Fibroblast of skin of left quadriceps (primary cell): Measurements from ENCODE around the gene PPM1F.

Experiments used
- DNase-seq, 2 experiments: peaks; one replicate each; pipeline ENCODE4 v3.0.0-alpha.2; 2013; ENCODE audit warnings: low read depth in 2 of 2

The PPM1F gene

DNA sequence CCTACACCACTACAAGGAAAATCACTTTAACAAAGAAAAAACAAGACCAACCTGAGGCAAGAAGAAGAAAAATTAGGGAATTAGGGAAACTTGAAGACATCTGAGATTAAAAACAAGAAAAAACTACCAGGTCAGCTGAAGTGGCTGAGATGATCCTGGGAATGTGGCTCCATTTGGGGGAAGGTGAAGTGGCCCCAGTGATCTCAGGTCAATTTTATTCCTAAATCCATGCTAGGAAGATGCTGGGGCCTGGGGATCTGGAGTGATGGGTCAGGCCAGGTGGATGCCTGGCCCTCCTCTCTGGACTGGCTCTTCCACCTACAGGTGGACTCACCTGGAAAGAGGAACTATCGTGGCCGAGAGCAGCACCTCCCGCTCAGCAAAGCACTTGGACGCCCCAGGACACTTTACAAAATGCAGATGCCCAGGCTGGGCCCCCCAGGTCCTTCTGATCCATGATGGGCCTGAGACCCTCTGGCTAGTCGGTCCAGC is 23.3 kb upstream of the PPM1F start:
- DNase-seq = no peak

GRCh38 chr22:21975273-21975672 is 22.6 kb upstream of the PPM1F start:
- DNase-seq = no peak

DNA sequence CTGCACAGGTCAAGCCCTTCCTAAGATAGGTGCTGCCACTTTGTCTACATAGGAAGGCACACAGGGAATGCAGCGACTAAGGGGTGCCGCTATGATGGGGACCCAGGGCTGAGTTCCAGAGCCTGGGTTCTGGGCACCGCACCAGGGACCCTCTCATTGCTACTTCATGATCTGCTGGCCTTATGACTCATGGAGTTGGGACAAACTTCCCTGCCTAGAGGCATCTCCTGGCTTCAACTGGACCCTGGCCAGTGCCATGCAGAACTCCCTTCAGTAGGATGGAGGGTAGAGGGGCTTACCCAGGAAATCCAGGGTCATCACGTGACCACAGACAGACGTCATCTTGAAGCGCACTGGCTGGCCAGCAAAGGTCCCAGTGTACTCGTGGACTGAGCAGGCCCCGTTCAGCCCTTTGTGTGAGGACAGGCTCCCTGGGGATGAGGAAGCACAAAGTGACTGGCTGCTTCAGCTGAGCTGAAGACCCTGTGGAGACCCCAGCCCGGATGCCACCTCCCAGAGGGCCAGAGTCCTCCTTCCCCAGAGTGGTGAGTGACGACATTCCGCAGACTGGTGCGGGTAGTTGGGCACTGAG is 21.5 kb upstream of the PPM1F start:
- no peak for DNase-seq

- DNase-seq = no peak
These were observed 20.2 kb upstream of the PPM1F start for GRCh38 chr22:21972806-21973205.

- no peak for DNase-seq
These were observed 19.7 kb upstream of the PPM1F start for GRCh38 chr22:21972293-21972779.

DNA sequence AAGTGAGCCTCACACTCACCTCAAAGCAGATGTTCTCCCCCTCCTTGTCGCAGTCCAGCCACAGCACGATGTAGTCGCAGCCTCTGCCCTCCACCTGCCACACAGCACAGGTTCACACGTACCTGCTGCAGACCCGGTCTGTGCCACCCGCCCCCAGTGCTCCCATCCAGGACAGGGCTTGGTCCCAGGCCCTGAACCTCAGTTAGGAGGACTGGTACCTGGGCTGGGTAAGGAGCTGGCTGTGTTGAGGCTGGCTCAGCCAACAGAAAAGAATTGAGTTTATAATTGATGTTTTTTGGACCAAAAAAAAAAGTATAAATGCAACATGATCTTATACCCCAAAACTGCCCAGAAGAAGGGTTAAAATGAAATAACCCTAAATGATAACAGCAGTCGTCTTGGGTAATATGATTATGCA is 19.2 kb upstream of the PPM1F start:
- DNase-seq = no peak

- no peak for DNase-seq
These were observed 18.4 kb upstream of the PPM1F start for GRCh38 chr22:21970800-21971617.

- DNase-seq = no peak
These were observed 17.6 kb upstream of the PPM1F start for GRCh38 chr22:21970037-21970799.

GRCh38 chr22:21968452-21969129 is 15.9 kb upstream of the PPM1F start:
- no peak for DNase-seq

GRCh38 chr22:21967693-21968271 is 15.1 kb upstream of the PPM1F start:
- DNase-seq = no peak

GRCh38 chr22:21966643-21967516 is 14.2 kb upstream of the PPM1F start:
- no peak for DNase-seq

GRCh38 chr22:21965762-21966288 is 13.2 kb upstream of the PPM1F start:
- DNase-seq = no peak

DNA sequence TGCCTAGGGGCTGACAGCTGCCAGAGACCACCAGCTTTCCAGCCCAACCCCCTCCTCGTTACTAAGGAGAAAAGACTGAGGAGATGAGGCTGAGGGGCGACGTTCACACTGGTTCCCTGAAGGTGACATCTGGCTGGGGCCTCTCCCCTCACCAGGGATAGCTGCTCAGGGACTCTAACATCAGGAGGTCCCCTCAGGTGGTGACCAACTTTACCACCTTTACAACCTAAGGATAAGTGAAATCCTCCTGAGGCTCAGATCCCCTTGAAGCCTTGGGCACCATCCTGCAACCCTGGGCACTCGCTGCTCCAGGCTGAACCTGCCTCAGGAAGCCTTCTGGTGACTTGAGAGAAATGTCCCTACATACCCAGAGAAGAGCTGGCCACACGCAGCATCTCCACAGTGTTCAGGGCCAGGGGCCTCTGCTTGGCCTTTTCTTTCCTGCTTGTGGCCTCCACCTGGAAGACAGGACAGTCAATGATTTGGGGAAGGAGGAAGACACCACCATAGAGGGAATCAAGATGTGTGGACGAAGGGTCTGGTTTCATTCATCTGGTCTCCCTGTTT is 12.4 kb upstream of the PPM1F start:
- no peak for DNase-seq

- no peak for DNase-seq
These were observed 11.6 kb upstream of the PPM1F start for GRCh38 chr22:21964234-21964633.

GRCh38 chr22:21963790-21964211 is 11.2 kb upstream of the PPM1F start:
- no peak for DNase-seq

- no peak for DNase-seq
These were observed 10.6 kb upstream of the PPM1F start for GRCh38 chr22:21963286-21963685.

DNA sequence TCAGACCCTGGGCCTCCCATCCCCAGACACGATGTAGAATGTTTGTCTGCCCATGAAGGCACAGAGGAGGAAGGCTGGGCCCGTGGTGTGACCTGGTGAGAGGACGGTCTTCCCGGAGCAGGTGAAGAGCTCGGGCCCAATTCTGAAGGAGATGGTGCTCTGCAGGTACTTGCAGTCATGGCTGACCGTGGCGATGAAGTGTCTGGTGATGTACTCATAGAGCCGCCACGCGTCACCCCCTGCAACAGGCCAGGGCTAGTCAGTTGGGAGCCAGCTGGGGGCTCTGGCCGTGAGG is 10.0 kb upstream of the PPM1F start:
- no peak for DNase-seq

DNA sequence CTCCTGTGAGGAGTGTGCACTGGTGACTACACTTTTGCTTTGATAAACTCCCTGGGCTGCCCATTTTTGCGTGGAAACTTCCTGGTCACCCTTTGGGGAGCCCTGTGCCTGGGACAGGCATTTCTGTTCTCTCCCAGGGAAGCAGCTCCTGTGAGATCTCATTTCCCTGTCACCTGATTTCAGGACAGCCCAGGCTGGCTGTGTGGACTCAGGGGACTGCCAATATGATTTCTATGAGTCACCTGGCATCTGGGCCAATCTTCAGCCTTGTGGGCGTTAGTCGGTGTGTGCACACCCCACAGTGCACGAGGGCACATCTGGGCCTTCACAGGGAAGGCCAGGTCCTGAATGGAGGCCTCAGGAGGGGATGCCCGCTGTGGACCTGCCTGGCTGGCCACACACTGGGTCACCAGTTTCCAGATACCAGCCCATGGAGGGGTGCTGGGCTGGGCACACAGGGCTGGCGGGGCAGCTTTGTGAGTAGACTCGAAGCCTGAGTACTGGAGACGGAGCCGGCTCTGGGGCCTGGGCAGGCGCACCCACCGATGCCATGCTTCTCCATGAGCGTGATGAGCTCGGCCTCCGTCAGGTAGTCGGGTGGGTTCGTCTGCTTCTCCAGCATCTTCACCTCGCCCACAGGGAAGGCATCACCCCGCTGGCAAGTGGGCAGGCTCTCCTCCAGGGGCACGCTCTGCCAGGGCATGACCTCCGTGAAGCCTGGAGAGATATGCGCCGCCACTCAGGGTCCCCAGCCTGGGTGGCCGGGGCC is 9.4 kb upstream of the PPM1F start:
- no peak for DNase-seq

DNA sequence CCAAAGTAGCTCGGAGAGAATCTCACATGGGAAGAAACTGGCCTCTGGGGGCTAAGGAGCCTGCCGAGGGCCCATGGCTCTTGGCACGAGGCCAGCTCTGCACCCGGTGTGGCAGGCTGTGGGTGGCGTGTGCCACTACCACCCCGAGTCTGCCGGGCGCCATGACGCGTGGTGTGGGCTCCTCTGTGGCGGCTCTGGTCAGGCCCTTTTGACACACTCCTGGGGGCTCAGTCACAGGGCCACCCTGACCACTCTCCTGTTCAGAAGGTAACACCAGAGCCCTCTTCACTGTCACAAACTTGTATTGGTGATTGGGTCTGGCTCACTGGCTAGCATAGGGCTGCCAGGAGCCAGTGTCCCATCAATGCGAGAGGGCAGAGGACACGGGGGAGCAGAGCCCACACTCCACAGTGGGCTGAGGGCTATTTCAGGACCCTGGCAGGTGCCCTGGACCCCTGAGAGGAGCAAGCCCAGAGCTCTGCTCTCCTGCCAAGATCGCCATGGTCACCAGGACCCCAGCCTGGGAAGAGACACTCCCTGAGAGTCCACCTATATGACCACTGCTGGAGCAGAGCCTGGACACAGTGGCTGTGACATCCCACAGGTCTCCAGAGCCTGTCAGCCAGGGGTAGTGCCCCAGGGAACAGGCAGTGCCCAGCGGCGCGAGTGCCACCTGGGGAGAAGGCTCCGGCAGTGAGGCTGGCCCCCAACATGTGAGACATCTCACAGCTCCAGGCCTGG is 8.6 kb upstream of the PPM1F start:
- DNase-seq = no peak
